CD4-positive, alpha-beta T cell (primary cell): Measurements from ENCODE around the gene TEX50. TPM values are rescaled to one million over a fixed set of nuclear protein-coding genes. Genes with fewer than 3 reads are reported as not detected.
"Not testable (repeated sequence)": the region's sequence is repeated elsewhere in the genome, so short reads cannot be mapped to it uniquely, and the experiment has no call there.

Source experiments
- ATAC-seq: fragments of 200-7000 bp; cut with Tn5 transposase; one replicate; pipeline ENCODE4 v1.10.0; 2022; ENCODE audit warnings: mild to moderate bottlenecking; ENCODE audit not compliant: poor library complexity
- CTCF ChIA-PET: fragments of 350-600 bp; sonication (Branson Sonifier 250); formaldehyde crosslinking; loops from one replicate; lab custom pipeline; 2021; ENCODE audit warnings: antibody characterized with exemption, inconsistent platforms; lab: Charles Lee
- POLR2A ChIA-PET: fragments of 350-600 bp; sonication (Branson Sonifier 250); formaldehyde crosslinking; loops from one replicate; lab custom pipeline; 2021; ENCODE audit warnings: antibody characterized with exemption, inconsistent platforms; lab: Charles Lee
- DNase-seq, 14 experiments: peaks; one replicate each; pipeline ENCODE4 v3.0.0-alpha.2; 2013 to 2020; ENCODE audit warnings: mixed read lengths in 2 of 14
- H3K27ac ChIP-seq, 2 donors: one replicate each; pipeline versions ENCODE4 v1.5.1 to v1.7.0; 2013; ENCODE audit warnings: low read length in 2 of 2, low read depth in 1 of 2, mild to moderate bottlenecking in 1 of 2
- H3K27me3 ChIP-seq, 2 experiments: 1 replicate in 1 of 2; 2 replicates in 1 of 2; pipeline versions ENCODE4 v1.6.1 to v1.7.0; 2013; ENCODE audit warnings: low read length in 2 of 2, control low read depth in 1 of 2, mild to moderate bottlenecking in 1 of 2, moderate library complexity in 1 of 2; ENCODE audit not compliant: insufficient read depth in 2 of 2, control insufficient read depth in 1 of 2
- H3K36me3 ChIP-seq: one replicate; pipeline ENCODE4 v1.6.1; 2013; ENCODE audit warnings: low read length, control low read depth; ENCODE audit not compliant: insufficient read depth
- H3K4me1 ChIP-seq: one replicate; pipeline ENCODE4 v1.6.1; 2013; ENCODE audit warnings: low read length, control low read depth; ENCODE audit not compliant: insufficient read depth
- H3K4me3 ChIP-seq: one replicate; pipeline ENCODE4 v1.5.1; 2013; ENCODE audit warnings: mild to moderate bottlenecking, low read length, moderate library complexity
- H3K9me3 ChIP-seq, 2 experiments: 1 replicate in 1 of 2; 2 replicates in 1 of 2; pipeline versions ENCODE4 v1.6.1 to v1.7.0; 2013; ENCODE audit warnings: low read length in 2 of 2, mild to moderate bottlenecking in 2 of 2, control low read depth in 1 of 2, moderate library complexity in 1 of 2; ENCODE audit not compliant: control insufficient read depth in 1 of 2, insufficient read depth in 1 of 2
- H3K27ac Mint-ChIP-seq: one replicate; pipeline ENCODE4 v1.8.0; 2020; ENCODE audit warnings: mixed read lengths
- H3K27me3 Mint-ChIP-seq: one replicate; pipeline ENCODE4 v1.8.0; 2021; ENCODE audit warnings: mixed read lengths
- H3K36me3 Mint-ChIP-seq: one replicate; pipeline ENCODE4 v1.8.0; 2021; ENCODE audit warnings: low read depth, mixed read lengths
- H3K4me1 Mint-ChIP-seq: one replicate; pipeline ENCODE4 v1.8.0; 2021; ENCODE audit warnings: low read depth, mixed read lengths
- H3K4me3 Mint-ChIP-seq: one replicate; pipeline ENCODE4 v1.8.0; 2020; ENCODE audit warnings: mild to moderate bottlenecking, mixed read lengths
- H3K9me3 Mint-ChIP-seq: one replicate; pipeline ENCODE4 v1.8.0; 2020; ENCODE audit warnings: mixed read lengths
- intact Hi-C, 2 experiments: fragments of 100-400 bp; cut with DNase I in 1 of 2; cut with micrococcal nuclease in 1 of 2; formaldehyde crosslinking; loops; one replicate each; pipeline versions ENCODE4 v1.15.1 to v1.9.0; 2023 to 2025; cut with DNase I, micrococcal nuclease
- total RNA-seq, 174 experiments: library from RNA in 2 of 174; stranded (reverse) in 2 of 174; gene quantifications; one replicate each; pipeline ENCODE4 v1.2.3 and lab custom pipeline; 2021 to 2026
- TF ChIP-seq, protein P1 (sequence below): fragments of 200-600 bp; IDR thresholded peaks from one replicate; pipeline ENCODE4 v1.8.0; 2022; ENCODE audit warnings: antibody characterized with exemption, mild to moderate bottlenecking

The TEX50 gene
- total RNA-seq, 2 experiments from 2014 or later, result not detected

DNA sequence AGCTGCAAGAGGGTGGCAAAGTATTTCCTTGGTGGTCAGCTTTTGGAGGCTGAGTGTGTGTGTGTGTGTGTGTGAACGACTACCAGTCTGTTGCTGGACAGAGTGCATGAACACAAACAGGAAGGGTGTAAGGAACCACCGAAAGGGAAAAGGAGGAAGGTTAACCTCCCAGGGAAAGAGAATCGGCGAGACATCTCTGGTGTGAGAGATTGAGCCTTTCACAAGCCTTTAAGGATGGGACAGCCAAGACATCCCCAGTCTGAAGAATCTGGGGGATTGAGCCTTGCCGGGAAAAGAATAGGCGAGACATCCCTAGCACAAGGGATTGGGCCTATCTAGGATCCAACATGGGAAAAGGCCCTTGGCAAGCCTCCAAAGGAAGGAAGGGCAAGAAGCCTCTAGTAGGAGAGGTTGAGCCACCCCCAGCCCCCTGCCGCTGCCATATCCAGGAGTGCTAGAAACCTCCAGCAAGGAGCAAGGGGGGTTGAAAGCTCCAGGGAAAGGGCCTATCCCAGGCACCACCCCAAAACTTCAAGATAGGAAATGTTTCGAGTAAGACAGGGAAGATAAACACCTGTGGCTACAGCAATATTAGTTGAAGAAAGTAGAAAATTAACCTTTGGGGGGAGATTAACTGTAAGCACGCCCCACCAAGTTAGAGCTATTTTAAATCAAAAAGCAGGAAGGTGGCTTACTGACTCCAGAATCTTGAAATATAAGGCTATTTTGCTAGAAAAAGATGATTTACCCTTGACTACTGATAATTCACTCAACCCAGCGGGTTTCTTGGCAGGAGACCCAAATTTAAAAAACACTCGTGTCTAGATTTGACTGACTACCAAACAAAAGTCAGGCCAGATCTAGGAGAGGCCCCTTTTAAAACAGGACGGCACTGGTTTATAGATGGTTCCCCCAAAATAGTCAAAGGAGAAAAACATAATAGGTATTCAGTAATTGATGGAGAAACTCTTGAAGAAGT, 3.2 kb downstream of the TEX50 start:
- TF ChIP-seq, protein P1, sequence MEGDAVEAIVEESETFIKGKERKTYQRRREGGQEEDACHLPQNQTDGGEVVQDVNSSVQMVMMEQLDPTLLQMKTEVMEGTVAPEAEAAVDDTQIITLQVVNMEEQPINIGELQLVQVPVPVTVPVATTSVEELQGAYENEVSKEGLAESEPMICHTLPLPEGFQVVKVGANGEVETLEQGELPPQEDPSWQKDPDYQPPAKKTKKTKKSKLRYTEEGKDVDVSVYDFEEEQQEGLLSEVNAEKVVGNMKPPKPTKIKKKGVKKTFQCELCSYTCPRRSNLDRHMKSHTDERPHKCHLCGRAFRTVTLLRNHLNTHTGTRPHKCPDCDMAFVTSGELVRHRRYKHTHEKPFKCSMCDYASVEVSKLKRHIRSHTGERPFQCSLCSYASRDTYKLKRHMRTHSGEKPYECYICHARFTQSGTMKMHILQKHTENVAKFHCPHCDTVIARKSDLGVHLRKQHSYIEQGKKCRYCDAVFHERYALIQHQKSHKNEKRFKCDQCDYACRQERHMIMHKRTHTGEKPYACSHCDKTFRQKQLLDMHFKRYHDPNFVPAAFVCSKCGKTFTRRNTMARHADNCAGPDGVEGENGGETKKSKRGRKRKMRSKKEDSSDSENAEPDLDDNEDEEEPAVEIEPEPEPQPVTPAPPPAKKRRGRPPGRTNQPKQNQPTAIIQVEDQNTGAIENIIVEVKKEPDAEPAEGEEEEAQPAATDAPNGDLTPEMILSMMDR, result no peak
- DNase-seq (no peak), ATAC-seq (no peak)
- ChIA-PET CTCF (no interaction called here), POLR2A (no interaction called here)
- H3K9me3 Mint-ChIP-seq, result peaks cover 3% of the 10 kb centered on the region
- Histone ChIP-seq H3K4me3 (no peak overlapping the region), H3K27me3 (no peaks in the 10 kb centered on the region), H3K36me3 (no peaks in the 10 kb centered on the region), H3K9me3 (peaks cover 0 to 6% of the 10 kb centered on the region in 2 experiments), H3K4me1 (no peaks in the 10 kb centered on the region), H3K27ac (no peak overlapping the region)
- H3K27me3 Mint-ChIP-seq, result no peaks in the 10 kb centered on the region
- H3K4me3 Mint-ChIP-seq, result no peak overlapping the region
- no peaks in the 10 kb centered on the region for H3K36me3 Mint-ChIP-seq
- H3K4me1 Mint-ChIP-seq, result no peaks in the 10 kb centered on the region
- intact Hi-C loops, result no loop called here
- H3K27ac Mint-ChIP-seq, result no peak overlapping the region

DNA sequence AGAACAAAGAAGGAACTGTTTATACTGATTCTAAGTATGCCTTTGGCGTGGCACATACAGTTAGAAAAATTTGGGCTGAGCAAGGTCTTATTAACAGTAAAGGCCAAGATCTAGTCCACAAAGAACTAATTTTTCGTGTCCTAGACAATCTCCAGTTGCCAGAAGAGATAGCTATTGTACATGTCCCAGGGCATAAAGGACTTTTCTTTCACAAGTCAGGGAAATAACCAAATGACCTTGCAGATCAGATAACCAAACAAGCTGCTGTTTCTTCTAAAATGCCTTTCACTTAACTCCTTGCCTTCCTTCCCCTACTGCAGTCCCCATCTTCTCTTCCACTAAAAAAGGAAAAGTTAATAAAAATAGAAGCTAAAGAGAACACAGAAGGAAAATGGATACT, 4.0 kb downstream of the TEX50 start:
- Mint-ChIP-seq H3K27me3 (no peaks in the 10 kb centered on the region), H3K4me1 (no peaks in the 10 kb centered on the region), H3K4me3 (no peak overlapping the region), H3K9me3 (peaks cover 3% of the 10 kb centered on the region), H3K36me3 (no peaks in the 10 kb centered on the region), H3K27ac (no peak overlapping the region)
- Histone ChIP-seq H3K36me3 (no peaks in the 10 kb centered on the region), H3K27ac (no peak overlapping the region), H3K4me3 (no peak overlapping the region), H3K4me1 (no peaks in the 10 kb centered on the region), H3K9me3 (peaks cover 0 to 6% of the 10 kb centered on the region in 2 experiments), H3K27me3 (no peaks in the 10 kb centered on the region)
- TF ChIP-seq, protein P1, result no peak
- intact Hi-C loops, result no loop called here
- DNase-seq, result no peak
- POLR2A ChIA-PET, result no interaction called here
- CTCF ChIA-PET, result no interaction called here
- no peak for ATAC-seq

GRCh38 chr1:173642450-173643139, 7.5 kb downstream of the TEX50 start:
- H3K36me3 ChIP-seq, H3K4me3 Mint-ChIP-seq, CTCF ChIA-PET, intact Hi-C loops, H3K27ac Mint-ChIP-seq, POLR2A ChIA-PET, H3K4me1 ChIP-seq, H3K27ac ChIP-seq, H3K27me3 ChIP-seq, H3K27me3 Mint-ChIP-seq, H3K9me3 ChIP-seq, H3K9me3 Mint-ChIP-seq, H3K36me3 Mint-ChIP-seq, DNase-seq, H3K4me1 Mint-ChIP-seq, ATAC-seq, H3K4me3 ChIP-seq: not testable (repeated sequence)
